Chondrocyte (in vitro differentiated cells): ENCODE data around the gene ACAD9. TPM values are rescaled to one million over a fixed set of nuclear protein-coding genes. Genes with fewer than 3 reads are reported as not detected.

ENCODE experiments used
- DNase-seq: peaks from one replicate; pipeline ENCODE4 v3.0.0; 2021; ENCODE audit warnings: mixed read lengths, low spot score
- H3K27ac Mint-ChIP-seq: one replicate; pipeline ENCODE4 v1.8.0; 2021; ENCODE audit warnings: mild to moderate bottlenecking, moderate library complexity, mixed read lengths; ENCODE audit not compliant: unreplicated experiment
- H3K27me3 Mint-ChIP-seq: 2 replicates; pipeline ENCODE4 v1.8.0; 2021; ENCODE audit warnings: low read depth, mixed read lengths
- H3K36me3 Mint-ChIP-seq: 2 replicates; pipeline ENCODE4 v1.8.0; 2021; ENCODE audit warnings: low read depth, mixed read lengths
- H3K4me1 Mint-ChIP-seq: 2 replicates; pipeline ENCODE4 v1.8.0; 2021; ENCODE audit warnings: low read depth, mild to moderate bottlenecking, mixed read lengths
- H3K4me3 Mint-ChIP-seq: one replicate; pipeline ENCODE4 v1.8.0; 2021; ENCODE audit warnings: mild to moderate bottlenecking, moderate library complexity, mixed read lengths; ENCODE audit not compliant: unreplicated experiment
- H3K9me3 Mint-ChIP-seq: 2 replicates; pipeline ENCODE4 v1.8.0; 2021; ENCODE audit warnings: low read depth, mixed read lengths
- total RNA-seq: library from RNA; stranded (reverse); gene quantifications from 3 replicates; pipeline ENCODE4 v1.2.1, GENCODE V29; 2021
- TF ChIP-seq, protein P1 (sequence below): fragments of 200-600 bp; sonication (generic); IDR thresholded peaks from 2 replicates; pipeline ENCODE4 v1.5.0; 2021; ENCODE audit warnings: antibody characterized with exemption, mild to moderate bottlenecking, moderate library complexity

ACAD9 gene
- total RNA-seq, 1 donor from 2014 or later, result 33.9 TPM

DNA sequence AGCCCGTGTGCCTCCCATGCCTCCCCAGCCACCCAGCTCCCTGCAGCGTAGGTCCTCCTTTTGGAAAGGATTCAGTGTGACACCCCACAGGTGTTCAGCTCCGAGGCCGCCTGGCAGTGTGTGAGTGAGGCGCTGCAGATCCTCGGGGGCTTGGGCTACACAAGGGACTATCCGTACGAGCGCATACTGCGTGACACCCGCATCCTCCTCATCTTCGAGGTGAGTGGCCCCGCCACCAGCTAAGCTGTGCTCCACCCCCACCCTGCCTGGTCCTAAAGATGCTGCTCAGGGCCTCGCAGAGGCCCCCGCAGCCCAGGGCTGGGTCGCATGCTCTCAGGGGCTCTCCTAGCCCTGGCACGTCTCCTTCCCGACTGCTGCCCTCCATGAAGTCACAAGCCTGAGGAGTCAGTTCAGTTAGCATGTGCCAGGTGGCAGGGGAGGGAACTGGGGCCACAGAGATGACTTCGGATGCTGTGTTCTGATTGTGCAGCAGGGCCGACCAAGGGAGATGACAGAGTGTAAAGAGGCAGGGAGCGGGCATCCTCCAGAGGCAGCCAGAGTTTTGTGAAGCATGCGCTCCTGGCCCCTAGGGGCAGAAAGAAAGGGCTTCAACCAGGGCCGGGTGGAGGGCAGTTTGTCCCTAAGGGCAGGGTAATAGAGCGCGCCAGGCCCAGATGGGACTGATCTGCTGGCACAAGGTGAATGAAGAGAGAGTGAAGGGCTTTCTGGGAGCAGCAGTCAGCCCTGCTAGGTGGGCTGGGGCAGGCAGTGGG is 26.8 kb downstream of the ACAD9 start:
- Mint-ChIP-seq H3K27ac (no peak overlapping the region), H3K4me1 (no peaks in the 10 kb centered on the region), H3K4me3 (no peak overlapping the region), H3K9me3 (no peaks in the 10 kb centered on the region), H3K27me3 (no peaks in the 10 kb centered on the region), H3K36me3 (peaks cover 30% of the 10 kb centered on the region)
- DNase-seq, result no peak
- TF ChIP-seq, protein P1, sequence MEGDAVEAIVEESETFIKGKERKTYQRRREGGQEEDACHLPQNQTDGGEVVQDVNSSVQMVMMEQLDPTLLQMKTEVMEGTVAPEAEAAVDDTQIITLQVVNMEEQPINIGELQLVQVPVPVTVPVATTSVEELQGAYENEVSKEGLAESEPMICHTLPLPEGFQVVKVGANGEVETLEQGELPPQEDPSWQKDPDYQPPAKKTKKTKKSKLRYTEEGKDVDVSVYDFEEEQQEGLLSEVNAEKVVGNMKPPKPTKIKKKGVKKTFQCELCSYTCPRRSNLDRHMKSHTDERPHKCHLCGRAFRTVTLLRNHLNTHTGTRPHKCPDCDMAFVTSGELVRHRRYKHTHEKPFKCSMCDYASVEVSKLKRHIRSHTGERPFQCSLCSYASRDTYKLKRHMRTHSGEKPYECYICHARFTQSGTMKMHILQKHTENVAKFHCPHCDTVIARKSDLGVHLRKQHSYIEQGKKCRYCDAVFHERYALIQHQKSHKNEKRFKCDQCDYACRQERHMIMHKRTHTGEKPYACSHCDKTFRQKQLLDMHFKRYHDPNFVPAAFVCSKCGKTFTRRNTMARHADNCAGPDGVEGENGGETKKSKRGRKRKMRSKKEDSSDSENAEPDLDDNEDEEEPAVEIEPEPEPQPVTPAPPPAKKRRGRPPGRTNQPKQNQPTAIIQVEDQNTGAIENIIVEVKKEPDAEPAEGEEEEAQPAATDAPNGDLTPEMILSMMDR, result no peak

DNA sequence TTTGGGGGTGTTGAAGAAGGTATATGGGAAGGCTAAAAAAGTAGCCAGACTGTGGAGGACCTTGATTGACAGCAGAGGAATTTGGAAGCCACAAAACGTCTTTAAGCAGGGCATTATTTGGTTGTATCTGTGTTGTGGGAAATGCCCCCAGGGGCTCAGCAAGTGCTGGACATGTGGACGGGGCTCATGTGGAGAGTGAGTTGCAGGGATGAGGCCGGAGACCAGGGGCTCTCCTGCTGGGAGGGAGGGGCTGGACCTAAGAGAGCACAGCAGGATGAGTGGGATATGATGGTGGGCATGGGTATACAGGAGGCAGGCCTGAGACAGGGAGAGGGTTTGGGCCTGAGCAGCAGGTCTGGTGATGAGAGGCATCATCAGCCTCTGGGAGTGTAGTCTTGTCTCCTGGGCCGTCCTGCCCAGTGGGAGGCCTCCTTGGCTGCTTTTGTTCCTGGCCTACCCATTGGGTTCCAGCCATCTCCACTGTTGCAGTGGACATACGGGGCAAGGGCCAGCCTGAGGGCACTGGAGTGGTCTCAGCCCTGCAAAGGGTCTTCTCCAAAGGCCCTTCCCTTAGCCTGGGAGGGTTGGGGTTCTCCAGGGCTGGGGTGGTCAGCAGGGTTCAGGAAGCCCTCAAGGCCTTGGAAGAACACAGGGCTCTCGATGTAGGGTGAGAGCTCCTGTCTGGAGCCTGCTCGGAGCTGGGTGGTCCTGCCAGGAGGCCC is 27.5 kb downstream of the ACAD9 start:
- Mint-ChIP-seq H3K9me3 (no peaks in the 10 kb centered on the region), H3K27me3 (no peaks in the 10 kb centered on the region), H3K27ac (no peak overlapping the region), H3K4me3 (no peak overlapping the region), H3K4me1 (no peaks in the 10 kb centered on the region), H3K36me3 (peaks cover 27% of the 10 kb centered on the region)
- no peak for DNase-seq
- TF ChIP-seq, protein P1, result no peak

DNA sequence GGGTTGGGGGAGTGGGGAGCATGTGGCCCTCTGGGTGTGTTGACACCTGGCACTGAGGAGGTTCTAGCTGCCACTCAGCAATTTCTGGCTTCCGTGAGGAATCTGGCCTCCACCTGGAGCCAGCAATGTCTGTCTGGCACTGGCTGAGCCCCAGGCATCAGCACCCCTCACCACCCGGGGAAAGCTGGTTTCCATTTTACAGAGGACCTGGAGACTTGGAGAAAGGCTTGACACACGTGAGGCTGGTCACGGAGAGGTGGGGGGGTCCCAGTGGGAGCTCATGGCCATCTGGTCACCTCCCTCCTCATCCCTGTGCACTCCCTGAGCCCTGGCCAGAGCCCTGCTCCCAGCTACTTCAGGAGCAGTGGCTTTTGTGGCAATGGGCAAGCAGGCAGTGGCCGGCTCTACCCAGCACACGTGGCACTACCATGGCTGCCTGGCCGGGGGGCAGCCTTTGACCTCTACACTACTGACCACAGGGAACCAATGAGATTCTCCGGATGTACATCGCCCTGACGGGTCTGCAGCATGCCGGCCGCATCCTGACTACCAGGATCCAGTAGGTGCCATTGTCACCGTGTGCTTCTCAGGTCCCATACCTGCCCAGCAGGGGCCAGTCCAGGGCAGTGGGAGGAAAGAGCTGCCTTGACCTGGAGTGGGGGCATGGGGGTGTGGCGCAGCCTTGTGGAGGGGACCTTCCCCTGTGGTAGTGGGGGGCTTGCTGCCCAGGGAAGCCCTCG is 28.5 kb downstream of the ACAD9 start:
- H3K27me3 Mint-ChIP-seq, result no peaks in the 10 kb centered on the region
- no peaks in the 10 kb centered on the region for H3K4me1 Mint-ChIP-seq
- TF ChIP-seq, protein P1, result no peak
- no peak overlapping the region for H3K4me3 Mint-ChIP-seq
- H3K27ac Mint-ChIP-seq, result no peak overlapping the region
- H3K9me3 Mint-ChIP-seq, result no peaks in the 10 kb centered on the region
- no peak for DNase-seq
- H3K36me3 Mint-ChIP-seq, result peaks cover 36% of the 10 kb centered on the region

DNA sequence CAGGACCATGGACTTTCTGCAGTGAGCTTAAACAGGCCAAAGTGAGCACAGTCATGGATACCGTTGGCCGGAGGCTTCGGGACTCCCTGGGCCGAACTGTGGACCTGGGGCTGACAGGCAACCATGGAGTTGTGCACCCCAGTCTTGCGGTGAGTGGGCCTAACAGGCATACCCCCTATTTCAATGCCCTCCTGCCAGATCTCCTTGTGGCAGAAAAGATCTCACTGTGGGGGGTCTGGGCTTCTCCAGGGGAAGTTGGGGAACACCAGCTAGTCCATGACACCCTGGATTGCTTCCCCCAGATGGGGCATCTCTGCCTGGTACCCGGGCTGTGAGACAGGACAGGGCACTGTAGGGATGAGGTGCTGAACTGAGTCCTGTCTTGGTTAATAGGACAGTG is 29.5 kb downstream of the ACAD9 start:
- H3K4me3 Mint-ChIP-seq, result no peak overlapping the region
- TF ChIP-seq, protein P1, result no peak
- H3K4me1 Mint-ChIP-seq, result no peaks in the 10 kb centered on the region
- H3K27ac Mint-ChIP-seq, result no peak overlapping the region
- no peaks in the 10 kb centered on the region for H3K27me3 Mint-ChIP-seq
- H3K36me3 Mint-ChIP-seq, result peaks cover 40% of the 10 kb centered on the region
- no peaks in the 10 kb centered on the region for H3K9me3 Mint-ChIP-seq
- DNase-seq, result no peak

DNA sequence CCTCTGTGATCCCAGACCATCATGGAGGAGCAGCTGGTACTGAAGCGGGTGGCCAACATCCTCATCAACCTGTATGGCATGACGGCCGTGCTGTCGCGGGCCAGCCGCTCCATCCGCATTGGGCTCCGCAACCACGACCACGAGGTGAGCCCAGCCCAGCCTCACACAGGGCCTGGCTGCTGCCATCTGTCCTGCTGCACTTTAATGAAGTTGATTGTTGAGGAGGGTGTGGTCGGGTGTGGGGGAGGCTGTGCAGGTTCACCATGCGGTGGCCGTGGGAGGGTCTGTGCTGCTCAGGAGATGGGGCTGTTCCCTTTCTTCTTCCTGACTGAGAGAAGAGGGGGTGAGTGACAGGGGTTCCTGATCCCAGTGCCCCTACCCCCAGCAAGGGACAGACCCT is 30.6 kb downstream of the ACAD9 start:
- no peak overlapping the region for H3K27ac Mint-ChIP-seq
- H3K9me3 Mint-ChIP-seq, result no peaks in the 10 kb centered on the region
- H3K4me3 Mint-ChIP-seq, result no peak overlapping the region
- DNase-seq, result no peak
- H3K4me1 Mint-ChIP-seq, result no peaks in the 10 kb centered on the region
- TF ChIP-seq, protein P1, result no peak
- no peaks in the 10 kb centered on the region for H3K27me3 Mint-ChIP-seq
- peaks cover 41% of the 10 kb centered on the region for H3K36me3 Mint-ChIP-seq
